HG03103 (cell line): ENCODE results near the gene SPTA1.

Experiments
- ATAC-seq: cut with Tn5 transposase; IDR thresholded peaks from one replicate; pipeline ENCODE4 v1.9.1; 2021; ENCODE audit warnings: low read depth; ENCODE audit not compliant: unreplicated experiment

SPTA1 gene

DNA sequence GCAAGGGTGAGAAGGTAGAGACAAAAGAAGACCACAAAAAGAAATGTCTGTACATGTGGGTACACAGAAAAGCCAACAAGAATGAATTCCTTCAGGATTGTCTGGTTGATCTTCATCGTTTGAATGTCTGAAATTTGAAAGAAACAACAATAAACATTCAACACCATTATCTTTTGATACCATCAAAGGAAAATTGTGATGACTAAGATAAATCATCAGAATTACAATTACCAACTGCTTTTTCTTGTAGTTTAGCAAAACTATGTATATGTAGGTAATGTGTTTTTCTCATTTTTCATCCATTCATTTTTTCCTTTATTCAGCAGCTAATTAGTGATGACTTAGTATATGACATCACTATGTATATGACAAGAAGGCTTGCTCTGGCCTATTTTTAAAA, 106.8 kb downstream of the SPTA1 start, which contains the start of gene OR10X1:
Gene OR10X1, minus strand, starts transcription at position 167 of the 400 bp plus-strand sequence. Its CDS starts 0 bp downstream, at position 167.
- ATAC-seq: no peak

- ATAC-seq: no peak
Measured at GRCh38 chr1:158577561-158577960, 109.0 kb downstream of the SPTA1 start.

DNA sequence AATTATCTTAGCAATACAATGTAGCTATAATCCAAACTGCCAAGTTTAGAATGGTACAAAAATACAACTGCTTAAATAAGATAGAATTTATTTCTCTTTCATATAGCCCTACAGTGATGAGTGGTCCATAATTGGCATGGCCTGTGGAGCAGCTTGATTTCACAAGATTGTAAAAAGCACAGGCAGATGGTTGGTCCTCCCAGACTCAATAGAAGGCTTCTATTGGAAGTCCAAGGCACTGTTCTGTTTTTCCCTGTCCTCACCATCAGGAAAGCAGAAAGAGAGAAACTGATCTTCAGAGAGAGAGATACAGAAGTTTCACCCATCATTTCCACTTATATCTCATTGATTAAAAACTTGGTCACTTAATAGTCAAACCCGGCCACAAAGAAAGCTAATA, 114.3 kb downstream of the SPTA1 start:
- ATAC-seq: no peak

GRCh38 chr1:158570480-158570879, 116.0 kb downstream of the SPTA1 start, which contains the start of gene OR6P1:
TSS of gene OR6P1 (minus strand) at chr1:158570580. CDS start at chr1:158563604, 6,976 bp downstream.
- no peak for ATAC-seq

DNA sequence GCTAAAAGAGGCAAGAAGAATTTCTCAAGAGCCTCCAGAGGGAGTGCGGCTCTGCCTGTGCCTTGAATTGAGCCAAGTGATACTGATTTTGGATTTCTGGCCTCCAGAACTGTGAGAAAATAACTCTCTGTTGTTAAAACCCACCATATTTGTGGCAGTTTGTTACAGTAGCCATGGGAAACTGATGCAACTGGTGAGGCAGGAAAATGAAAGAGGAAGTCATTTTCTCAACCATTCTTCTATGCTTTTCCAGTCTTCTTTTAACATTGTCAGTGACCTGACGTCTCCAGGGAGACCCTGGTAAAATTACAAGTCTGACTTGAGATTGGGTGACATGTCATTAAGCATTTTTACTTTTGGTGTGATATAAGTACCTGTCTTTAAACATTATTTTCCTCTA, 121.9 kb downstream of the SPTA1 start:
- ATAC-seq: no peak

DNA sequence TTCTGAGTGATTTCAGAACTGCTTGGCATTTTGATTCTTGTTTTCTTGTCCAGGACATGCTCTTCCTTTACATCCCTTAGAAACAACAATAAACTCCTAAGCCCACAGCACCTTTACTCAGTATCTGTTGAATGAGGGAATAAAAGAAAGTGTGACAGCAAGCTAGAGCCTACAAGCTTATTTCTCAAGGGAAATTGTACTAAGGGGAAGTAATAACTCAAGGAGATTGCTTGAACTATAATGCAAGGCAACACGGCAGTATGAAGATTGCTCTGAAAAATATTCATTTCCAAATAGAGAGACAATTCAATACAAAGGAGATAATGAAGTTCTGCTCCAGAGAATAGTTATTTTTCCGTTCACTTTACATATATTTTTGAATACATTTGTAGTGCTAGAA, 122.7 kb downstream of the SPTA1 start:
- ATAC-seq: no peak
